NCI-H1092 (cell line): Measurements from ENCODE around the gene PLAAT3.
"Not testable (repeated sequence)": the region's sequence is repeated elsewhere in the genome, so short reads cannot be mapped to it uniquely, and the experiment has no call there.

Experiments used
- DNase-seq: peaks from one replicate; lab custom pipeline; 2025; lab: John Stamatoyannopoulos, UW

PLAAT3 gene

DNA sequence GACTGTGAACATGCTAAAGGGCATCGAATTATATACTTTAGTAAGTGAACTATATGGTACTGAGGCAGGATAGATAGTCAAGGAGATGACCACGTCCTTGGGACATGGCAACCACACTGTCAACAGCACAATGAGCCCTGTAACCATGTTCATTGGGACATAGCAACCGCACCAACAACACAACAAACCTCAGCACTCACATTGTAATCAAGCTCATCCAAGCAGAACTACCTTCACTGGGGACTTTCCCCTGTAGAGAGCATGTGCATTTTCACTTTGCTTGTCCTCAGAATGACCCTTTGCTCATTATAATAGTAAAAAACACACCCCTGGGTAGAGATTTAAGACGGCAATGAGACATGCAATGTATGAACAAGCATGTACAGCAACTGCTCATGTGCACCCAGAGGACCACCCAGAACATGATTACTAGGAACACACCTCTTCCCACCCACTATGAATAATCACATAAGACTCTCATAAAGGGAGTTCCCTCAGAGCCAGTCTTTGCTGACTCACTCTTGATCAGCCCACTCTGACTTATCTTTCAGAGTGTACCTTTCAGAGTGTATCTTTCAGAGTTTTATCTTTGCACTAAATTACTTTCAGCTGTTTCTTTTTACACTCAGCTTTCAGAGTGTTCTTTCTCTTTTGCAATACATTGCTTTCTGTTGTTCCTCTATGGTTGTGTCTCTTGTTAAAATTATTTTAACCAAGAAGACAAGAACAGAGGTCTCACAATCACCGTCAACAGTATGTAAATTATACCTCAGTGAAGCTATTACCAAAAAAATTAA lies 47.0 kb downstream of the PLAAT3 start:
- DNase-seq, result no peak

DNA sequence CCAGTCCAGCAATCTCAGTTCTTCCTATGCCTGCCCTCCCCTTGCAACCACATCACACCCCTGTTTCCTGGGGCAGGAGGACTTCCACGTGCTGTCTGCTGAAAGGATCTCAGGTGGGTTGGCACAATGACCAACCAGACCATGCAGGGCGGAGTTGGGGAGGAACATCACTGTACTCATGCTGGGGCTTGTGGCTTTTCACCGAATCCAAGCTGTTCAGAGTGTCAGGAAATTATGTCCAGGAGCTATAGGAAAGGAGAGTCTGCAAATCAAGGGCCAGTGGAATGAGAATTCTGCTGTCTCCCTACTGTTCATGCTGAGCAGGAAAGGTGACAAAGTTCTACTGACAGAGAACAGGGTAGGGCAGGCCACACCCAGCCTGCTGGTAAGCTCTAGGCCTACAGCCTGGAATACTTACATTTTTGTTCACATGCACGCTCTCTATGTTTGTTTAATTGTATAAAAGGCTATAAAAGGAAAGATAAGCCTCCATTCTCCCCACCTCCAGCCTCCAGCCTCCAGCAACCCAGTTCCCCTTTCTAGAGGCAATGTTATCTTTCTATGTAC lies 49.4 kb downstream of the PLAAT3 start:
- DNase-seq, result no peak

DNA sequence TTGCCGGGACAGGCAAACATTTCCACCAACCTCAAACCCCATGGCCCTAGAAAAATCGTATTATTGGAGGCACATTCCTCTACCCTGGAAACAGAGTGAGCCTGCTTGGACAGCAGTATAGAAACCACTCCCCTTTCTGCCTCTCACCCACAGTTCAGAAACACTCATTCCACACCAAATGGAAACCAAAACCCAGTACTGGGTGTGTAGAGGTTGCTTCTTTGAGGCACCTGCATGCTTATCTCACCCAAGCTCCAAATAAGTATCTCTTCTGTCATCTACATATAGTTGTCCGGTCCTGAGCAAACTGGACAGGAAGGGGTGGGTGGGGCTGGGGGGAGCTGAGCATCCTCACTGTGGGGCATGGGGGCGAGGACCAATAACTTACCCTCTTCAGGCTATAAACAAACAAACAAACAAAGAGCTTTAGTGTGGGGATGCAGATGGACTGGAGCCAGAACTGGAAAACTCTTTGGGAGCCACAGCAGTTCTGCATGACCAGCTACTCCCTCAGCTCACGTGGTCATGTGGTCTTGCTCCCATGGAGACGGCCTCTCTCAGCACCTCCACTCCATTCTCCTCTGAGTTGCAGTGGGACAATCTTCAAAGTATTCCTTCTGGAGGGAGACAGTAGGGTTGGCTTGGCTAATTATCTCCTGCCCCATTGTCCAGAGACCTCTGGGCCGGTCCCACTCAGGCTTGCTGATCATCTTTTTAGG lies 50.0 kb downstream of the PLAAT3 start:
- no peak for DNase-seq

DNA sequence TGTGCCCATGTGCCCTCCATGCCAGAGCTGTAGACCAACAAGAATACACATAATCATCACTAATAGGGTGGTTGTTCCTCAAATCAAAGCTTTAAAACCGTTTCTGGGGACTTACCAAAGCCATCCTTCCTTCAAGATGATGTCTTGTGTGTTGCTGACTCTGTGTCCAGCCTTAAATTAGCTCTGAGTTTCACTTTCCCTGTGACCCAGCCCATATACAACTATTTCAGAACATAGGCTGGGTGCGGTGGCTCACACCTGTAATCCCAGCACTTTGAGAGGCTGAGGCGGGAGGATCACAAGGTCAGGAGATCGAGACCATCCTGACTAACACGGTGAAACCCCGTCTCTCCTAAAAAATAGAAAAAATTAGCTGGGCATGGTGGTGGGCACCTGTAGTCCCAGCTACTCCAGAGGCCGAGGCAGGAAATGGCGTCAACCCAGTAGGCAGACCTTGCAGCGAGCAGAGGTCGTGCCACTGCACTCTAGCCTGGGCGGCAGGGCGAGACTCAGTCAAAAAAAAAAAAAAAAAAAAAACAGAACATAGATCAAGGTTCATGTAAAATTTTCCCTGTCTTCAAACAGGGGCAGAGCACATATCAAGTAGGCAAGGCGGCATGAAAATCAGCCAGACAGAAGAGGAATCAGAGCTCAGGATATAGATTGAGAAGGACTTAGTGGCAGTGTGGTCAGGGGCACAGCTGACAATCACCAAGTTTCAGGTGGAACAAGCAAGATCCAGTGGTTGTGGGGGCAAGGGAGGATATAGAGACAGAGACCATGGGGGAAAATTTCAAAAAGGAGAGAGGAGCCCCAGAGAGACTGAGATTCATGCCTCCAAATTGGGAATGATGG lies 50.8 kb downstream of the PLAAT3 start, which contains the start of gene PLAAT2:
Gene PLAAT2, minus strand, starts transcription at position 179 of the 855 bp plus-strand sequence. Its CDS starts 55 bp downstream, at position 124.
- no peak for DNase-seq

DNA sequence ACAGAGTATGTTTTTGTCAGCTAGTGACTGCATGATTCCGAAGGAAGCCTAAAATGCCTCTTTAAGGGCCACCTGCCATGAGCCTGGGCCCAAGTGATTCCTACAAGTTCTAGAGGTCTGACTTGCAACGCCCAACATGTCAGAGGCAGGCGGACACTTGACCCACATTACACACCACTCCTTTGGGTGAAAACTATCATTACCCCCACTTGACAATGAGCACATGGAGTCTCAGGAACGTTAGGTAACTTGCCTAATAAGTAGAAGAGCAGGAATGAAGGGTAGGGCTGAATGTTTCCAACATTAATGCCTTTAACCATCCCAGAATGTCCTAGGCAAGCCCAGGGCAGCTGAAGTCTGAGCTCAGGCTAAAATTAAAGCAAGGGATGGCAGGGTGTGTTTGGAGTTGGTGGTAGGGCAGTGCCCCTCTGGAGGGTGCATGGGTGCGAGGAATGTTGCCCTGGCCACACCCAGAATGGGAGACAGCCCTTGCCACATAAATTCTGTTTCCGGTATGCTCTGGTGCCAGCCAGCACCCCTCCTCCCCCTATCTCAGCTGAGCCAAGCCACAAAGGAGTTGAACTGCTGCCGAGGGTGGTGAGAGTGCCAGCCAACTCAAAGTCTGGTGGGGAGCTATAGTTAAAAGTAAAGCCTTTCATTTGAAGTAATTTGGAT lies 53.6 kb downstream of the PLAAT3 start:
- no peak for DNase-seq

DNA sequence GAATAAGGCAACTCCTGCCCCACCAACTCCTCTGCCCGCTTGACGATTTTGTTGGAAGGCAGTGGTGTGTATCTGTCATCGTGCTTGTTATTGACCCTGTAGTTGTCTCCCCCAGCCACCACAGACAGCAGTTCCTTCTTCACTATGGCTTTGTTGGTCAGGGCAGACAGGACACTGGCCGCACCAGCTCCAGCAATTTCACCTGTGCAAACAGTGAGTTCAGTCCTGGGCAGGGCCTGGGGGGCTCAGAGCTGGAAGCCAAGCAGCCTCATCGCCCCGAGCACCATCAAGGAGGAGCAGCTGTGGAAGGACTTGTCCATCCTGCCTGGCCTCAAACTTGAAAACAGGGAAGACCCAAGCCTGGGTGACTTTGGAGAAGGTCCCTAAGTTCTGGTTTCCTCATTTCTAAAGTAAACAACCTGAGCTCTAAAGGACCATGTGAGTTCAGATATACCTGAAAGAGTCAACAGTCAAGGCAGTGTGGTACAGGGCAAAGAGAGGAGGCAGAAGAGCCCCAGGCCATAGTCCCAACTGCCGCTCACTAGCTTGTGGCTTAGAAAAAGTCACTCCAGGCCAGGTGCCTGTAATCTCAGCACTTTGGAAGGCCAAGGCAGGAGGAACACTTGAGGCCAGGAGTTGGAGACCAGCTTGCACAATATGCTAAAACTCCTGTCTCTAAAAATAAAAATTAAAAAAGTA lies 55.6 kb downstream of the PLAAT3 start:
- DNase-seq, result no peak

DNA sequence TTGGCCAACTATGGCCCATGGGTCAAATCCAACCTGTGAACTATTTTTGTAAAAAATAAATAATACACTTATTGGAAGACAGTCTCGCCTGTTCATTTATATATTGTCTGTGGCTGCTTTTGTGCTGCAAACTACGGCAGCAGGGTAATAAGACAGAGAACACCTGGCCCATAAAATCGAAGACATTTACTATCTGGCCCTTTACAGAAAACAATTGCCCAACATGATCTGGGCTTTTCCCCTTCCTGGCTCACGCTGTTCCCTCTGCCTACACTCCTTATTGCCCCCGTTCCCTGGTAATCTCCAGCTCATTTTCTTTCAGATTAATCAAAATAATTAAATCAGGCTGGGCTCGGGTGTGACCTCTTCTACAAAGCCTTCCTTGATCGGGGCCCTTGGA lies 56.7 kb downstream of the PLAAT3 start:
- no peak for DNase-seq

DNA sequence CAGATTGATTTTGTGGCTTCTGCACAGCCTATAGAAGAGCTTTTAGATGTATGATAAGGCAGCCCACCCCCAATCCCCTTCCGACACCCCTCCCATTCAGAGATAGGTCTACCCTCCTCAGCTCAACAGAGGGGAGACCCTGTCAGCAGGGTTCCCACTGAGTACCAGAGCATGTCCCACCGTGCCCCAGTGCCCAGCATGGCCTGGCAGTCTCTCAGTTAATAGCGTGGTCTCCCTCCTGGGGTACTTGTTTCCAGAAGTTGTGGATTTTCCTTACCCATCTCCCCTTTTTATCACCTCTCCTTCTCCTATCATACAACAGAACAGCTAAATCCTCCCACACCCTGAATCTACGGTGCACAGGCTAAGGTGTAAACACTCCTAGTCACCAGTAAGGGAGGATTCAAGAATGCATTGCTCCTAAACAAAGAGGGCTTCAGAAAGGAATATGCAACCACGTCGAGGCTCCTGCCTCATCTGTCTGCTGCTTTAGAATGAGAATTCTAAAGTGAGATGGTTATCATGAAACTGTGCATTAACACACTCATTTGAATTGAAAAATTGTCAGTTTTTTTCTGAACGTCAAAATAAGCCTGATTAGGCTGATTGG lies 57.7 kb downstream of the PLAAT3 start:
- DNase-seq, result no peak

DNA sequence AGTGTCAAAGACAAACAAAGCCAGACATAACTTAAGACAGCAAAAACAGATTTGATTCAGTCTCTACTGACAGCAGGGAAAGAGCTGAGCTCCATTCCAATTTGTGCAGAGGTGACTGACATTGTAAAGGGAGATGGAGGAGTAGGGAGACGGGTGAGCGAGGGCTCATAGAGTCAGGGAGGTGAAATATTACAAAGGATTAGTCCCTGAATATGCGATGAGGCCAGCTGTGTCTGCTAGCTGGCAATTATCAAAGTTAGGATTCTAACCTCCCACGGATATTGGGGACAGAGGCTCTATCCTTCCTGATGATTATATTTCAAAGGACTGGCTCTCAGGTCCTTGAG lies 59.4 kb downstream of the PLAAT3 start:
- DNase-seq, result no peak

DNA sequence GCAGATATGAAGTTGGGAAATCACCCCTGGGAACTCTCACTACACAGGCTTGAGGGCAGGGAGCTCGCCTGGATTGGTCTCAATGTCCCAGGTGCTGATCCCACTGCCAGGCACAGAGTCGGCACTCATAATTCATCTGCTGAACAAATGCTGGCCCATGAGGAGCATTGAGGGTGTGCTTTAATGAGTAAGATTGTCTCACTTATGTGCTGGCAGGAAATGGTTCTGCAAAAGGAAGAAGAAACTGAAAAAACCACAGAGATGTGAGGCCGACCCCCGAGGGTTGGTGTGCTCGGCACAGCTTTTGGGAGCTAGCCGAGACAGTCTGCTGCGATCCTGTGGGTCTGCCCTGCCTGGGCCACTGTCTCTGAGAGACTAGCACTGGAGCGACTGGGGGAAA lies 60.5 kb downstream of the PLAAT3 start:
- no peak for DNase-seq

DNA sequence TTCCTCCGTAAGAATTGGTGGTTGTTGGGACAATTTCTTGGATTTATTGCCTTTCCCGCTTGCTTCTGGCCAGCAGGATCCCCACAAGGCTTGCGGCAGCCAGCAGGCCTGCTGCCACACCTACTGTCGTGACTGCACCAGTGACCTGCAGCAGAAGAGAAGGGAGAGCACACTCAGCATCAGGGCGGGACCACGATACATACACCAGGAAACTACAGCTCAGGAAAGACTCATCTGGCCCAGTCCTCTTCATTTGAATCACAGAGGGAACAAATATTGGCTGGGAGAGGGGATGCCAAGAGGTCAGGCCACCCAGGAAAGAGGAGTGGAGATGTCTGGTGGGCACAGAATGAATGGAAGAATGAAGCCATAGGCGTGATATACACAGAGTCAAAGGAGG lies 61.3 kb downstream of the PLAAT3 start:
- no peak for DNase-seq

DNA sequence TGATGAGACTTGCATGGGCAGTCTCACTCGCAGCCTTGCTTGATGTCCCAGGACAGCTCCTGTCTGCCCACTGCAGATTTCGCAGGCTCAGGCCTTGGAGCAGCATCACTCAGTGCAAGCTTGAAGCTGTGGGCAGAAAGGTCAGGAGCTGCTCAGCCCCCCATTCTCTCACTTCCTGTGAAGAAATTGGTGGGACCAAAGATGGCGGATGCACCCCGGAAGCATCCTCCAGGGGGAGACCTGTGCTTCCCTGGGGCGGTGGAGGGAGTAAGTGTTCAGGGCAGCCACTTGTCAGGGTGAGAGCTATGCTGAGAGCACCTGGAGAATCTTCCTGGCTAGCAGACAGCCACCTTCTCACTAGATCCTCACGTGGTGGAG lies 62.4 kb downstream of the PLAAT3 start:
- DNase-seq, result no peak

DNA sequence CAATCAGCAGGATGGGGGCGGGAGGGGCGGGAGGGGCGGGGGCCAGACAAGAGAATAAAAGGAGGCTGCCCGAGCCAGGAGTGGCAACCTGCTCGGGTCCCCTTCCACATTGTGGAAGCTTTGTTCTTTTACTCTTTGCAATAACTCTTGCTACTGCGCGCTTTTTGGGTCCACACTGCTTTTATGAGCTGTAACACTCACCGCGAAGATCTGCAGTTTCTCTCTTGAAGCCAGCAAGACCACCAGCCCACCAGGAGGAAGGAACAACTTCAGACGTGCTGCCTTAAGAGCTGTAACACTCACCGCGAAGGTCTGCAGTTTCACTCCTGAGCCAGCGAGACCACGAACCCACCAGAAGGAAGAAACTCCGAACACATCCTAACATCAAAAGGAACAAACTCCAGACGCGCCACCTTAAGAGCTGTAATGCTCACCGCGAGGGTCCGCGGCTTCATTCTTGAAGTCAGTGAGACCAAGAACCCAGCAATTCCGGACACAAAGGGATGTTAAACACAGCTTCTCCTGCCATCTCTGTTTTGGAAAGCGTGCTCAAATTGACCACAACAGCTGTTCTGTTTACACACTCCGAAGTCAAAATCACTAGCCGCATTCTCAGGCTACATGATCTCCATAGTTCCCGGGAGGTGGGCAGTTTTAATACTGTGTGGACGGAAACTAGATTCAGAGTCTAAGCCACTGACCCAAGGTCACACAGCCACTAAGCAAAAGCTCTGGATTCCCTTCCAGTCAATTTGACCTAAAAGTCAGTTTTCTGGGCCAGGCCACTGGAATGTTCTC lies 62.9 kb downstream of the PLAAT3 start:
- DNase-seq, result no peak

DNA sequence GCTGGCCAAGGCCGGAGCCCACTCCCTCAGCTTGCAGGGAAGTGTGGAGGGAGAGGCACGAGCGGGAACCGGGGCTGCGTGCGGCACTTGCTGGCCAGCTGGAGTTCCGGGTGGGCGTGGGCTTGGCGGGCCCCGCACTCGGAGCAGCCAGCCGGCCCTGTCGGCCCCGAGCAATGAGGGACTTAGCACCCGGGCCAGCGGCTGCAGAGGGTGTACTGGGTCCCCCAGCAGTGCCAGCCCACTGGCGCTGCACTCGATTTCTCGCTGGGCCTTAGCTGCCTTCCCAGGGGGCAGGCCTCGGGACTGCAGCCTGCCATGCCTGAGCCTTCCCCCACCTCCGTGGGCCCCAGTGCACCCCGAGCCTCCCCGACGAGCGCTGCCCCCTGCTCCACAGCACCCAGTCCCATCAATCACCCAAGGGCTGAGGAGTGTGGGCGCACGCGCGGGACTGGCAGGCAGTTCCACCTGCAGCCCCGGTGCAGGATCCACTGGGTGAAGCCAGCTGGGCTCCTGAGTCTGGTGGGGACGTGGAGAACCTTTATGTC lies 64.0 kb downstream of the PLAAT3 start:
- not testable (repeated sequence) for DNase-seq

DNA sequence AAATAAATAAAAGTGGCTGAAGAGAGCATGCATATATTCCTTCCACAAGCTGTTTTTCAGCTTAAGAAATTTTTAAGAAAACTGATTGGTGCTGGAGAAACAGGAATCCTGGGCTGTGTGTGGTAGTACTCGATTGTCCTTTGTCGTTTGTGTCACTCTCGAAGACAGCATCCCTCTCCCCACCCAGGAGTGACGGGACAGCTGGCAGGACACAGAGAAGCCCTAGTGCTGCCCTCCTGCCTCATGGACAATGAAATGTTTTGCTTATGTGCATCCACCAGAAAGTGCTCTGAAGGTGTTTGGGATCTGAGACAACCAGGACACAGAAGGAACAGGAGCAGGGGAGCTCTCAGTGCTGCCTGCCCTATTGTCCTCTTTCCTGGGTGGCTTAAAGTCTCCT lies 64.8 kb downstream of the PLAAT3 start:
- DNase-seq, result no peak

DNA sequence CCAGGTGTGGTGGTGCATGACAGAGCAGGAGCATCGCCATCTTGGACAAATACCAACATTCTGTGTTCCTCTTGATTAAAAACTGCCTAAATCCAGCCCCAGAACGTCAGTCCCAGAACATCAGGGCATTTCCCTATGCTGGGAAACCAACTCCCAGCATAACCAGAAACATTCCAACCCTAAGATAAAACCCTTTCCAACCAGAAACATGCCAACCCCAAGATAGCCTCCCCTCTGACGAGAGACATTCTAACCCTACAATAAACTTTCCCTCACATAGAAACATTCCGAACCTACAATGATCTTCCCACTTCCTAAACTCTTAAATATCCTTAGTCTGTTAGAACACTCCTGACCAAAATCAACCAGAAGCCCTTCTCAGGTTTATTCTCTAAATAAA lies 66.1 kb downstream of the PLAAT3 start:
- no peak for DNase-seq

DNA sequence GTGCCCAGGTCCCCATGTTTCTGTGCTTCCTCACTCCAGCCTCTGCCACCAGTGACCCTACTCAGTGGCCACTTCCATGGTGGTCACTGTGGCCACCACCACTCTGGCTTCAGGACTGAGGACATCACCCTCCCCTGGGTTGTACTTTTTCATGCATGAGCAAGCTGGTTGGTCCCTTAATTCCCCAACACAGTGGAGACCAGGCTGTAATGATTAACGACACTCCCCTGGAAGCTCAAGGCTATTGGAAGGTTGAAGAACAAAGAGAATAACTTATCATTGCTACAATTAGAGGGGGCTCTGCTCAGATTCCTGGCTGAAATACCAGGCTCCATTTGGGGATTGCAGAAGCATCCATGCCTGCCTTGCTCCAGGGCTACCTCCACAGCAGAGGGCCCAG lies 67.2 kb downstream of the PLAAT3 start:
- DNase-seq, result no peak

DNA sequence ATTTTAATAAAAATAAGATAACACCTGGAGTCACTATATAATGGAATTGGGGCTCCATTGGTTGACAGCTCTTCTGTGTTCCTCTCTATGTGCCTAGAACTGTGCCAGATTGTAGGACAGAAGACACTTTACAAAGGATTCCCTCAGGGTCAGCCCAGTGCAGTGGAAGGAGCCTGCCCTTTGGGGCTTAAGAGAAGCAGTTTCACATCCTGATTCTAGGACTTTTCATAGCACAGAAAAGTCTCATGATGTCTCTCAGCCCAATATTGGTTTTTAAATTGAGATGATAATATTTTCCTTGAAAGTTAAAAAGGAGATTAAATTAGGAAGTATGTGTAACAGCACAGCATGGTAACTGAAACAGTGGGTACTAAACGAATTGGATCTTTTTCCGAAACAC lies 70.5 kb downstream of the PLAAT3 start:
- no peak for DNase-seq

DNA sequence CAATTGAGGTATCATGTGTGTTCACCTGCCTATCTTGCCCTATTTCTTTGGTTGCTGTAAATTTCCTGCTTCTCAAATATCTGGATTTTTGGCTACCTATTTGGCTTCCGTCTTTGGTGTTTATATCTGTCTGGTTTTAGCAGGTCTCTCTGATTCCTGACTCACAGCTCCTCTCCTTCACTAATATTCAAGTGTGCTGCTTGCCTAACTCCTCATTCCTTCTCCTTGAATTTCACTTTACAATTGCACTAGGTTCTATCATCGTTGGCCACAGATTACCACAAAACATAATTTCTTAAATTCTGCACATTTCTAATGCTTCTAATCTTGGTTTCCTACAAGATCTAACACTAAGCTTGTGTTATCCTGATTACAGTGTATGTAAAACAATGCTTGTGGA lies 71.7 kb downstream of the PLAAT3 start:
- DNase-seq, result not testable (repeated sequence)
